ENCODE results near the gene MRPL2. TPM values are rescaled to one million over a fixed set of nuclear protein-coding genes. Genes with fewer than 3 reads are reported as not detected.
A peak's percentile ranks its signal among the peaks of the same experiment; 100 is the strongest.

The MRPL2 gene
- polyA plus RNA-seq, 4 donors, result 53.4 to 127 (median 90.9) TPM

DNA sequence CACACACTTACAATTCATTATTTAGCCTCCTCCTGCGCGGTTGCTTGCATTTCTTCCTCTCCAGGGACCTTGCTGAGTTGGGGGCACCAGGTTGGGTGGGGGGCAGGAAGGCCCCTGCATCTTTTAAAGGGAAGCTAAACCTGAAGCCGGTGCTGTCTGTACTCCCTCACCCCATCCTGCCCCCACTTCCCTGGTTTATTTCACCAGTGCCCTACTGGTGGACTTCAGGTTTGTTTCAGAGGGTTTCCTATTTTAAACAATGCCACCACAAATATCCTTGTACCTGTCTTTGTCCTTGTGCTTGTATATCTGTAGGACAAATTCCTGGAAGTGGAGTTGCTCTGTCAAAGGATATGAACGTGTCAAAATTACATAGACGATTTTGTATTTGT lies 37.9 kb upstream of the MRPL2 start:
- Histone ChIP-seq H3K4me1 (ENCODE audit: control insufficient read depth in 3 of 3, insufficient read depth in 2 of 3, low read depth in 1 of 3, low read length in 2 of 3) (peaks cover 0 to 12% (median 0%) of the 10 kb centered on the region in 3 donors), H3K27ac (ENCODE audit: low read depth in 1 of 3, low read length in 2 of 3) (no peak overlapping the region), H3K36me3 (ENCODE audit: control insufficient read depth in 3 of 3, insufficient read depth in 2 of 3, low read depth in 1 of 3, low read length in 3 of 3) (peaks cover 0 to 2% (median 0%) of the 10 kb centered on the region in 3 donors), H3K4me3 (ENCODE audit: low read depth in 1 of 3, low read length in 3 of 3) (no peak overlapping the region), H3K9me3 (ENCODE audit: control insufficient read depth in 2 of 2, insufficient read depth in 1 of 2, low read depth in 1 of 2, low read length in 1 of 2) (no peaks in the 10 kb centered on the region), H3K27me3 (ENCODE audit: control insufficient read depth in 3 of 3, insufficient read depth in 3 of 3, low read length in 3 of 3) (no peaks in the 10 kb centered on the region)
- DNase-seq (no peak), FAIRE-seq (no peak)
- WGBS, 3 donors, result 58 to 72% (median 69%) methylated on average over 5 of the region's 5 CpGs

GRCh38 chr6:43096451-43097097 lies 37.3 kb upstream of the MRPL2 start:
- FAIRE-seq, result no peak
- WGBS, 3 donors, result 36 to 43% (median 37%) methylated on average over 8 of the region's 8 CpGs
- Histone ChIP-seq H3K4me3 (ENCODE audit: low read depth in 1 of 3, low read length in 3 of 3) (no peak overlapping the region), H3K9me3 (ENCODE audit: control insufficient read depth in 2 of 2, insufficient read depth in 1 of 2, low read depth in 1 of 2, low read length in 1 of 2) (no peaks in the 10 kb centered on the region), H3K27me3 (ENCODE audit: control insufficient read depth in 3 of 3, insufficient read depth in 3 of 3, low read length in 3 of 3) (no peaks in the 10 kb centered on the region), H3K27ac (ENCODE audit: low read depth in 1 of 3, low read length in 2 of 3) (peak overlapping the region in 1 of 3 donors; percentile 21), H3K36me3 (ENCODE audit: control insufficient read depth in 3 of 3, insufficient read depth in 2 of 3, low read depth in 1 of 3, low read length in 3 of 3) (peaks cover 0 to 2% (median 0%) of the 10 kb centered on the region in 3 donors), H3K4me1 (ENCODE audit: control insufficient read depth in 3 of 3, insufficient read depth in 2 of 3, low read depth in 1 of 3, low read length in 2 of 3) (peaks cover 0 to 12% (median 0%) of the 10 kb centered on the region in 3 donors)
- no peak for DNase-seq

- no peak for DNase-seq
- H3K27ac ChIP-seq (ENCODE audit: low read depth in 1 of 3, low read length in 2 of 3), result no peak overlapping the region
- H3K4me1 ChIP-seq (ENCODE audit: control insufficient read depth in 3 of 3, insufficient read depth in 2 of 3, low read depth in 1 of 3, low read length in 2 of 3), result peaks cover 0 to 12% (median 0%) of the 10 kb centered on the region in 3 donors
- H3K36me3 ChIP-seq (ENCODE audit: control insufficient read depth in 3 of 3, insufficient read depth in 2 of 3, low read depth in 1 of 3, low read length in 3 of 3), result peaks cover 0 to 2% (median 0%) of the 10 kb centered on the region in 3 donors
- no peak overlapping the region for H3K4me3 ChIP-seq (ENCODE audit: low read depth in 1 of 3, low read length in 3 of 3)
- no peaks in the 10 kb centered on the region for H3K9me3 ChIP-seq (ENCODE audit: control insufficient read depth in 2 of 2, insufficient read depth in 1 of 2, low read depth in 1 of 2, low read length in 1 of 2)
- H3K27me3 ChIP-seq (ENCODE audit: control insufficient read depth in 3 of 3, insufficient read depth in 3 of 3, low read length in 3 of 3), result no peaks in the 10 kb centered on the region
- FAIRE-seq, result no peak
- 28 to 57% (median 41%) methylated on average over 7 of the region's 7 CpGs for WGBS, 3 donors
Measured at GRCh38 chr6:43095939-43096338, 36.7 kb upstream of the MRPL2 start.

DNA sequence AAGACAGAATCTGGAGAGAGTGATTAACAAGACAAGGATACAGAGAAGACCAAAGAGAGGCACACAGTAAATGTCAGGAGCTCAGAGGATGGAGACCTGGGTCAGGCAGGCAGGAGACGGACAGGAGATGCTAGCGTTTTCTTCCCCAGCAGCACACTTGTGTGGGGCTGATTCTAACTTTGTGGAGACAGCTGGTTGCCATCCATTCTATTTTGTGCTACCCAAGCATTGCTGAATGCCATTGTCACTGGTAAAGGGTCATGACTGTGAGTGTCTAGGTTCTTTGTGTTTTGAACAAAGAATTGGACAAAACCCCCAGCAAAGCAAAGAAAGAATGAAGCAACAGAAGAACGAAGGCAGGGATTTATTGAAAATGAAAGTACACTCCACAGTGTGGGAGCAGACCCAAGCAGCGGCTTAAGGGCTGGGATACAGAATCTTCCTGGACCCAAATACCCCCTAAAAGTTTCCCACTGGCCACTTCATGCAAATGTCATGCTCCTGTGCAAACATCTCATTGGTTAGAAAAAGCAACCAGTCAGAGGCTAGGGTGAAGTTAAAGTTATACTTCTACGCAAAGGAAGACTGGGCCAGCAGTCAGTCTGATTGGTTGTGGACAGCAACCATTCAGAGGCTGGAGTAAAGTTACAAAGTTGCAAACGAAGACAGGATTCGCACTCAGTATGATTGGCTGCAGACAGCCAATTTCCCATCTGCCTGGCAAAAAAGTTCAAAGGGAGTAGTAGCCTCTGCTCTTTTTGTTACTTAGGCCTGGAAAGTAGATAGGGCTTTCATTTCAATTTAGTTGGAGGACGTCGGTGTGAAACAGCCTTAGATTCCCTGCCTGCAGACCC lies 34.4 kb upstream of the MRPL2 start:
- H3K4me3 ChIP-seq (ENCODE audit: low read depth in 1 of 3, low read length in 3 of 3), result peak overlapping the region in 2 of 3 donors; percentile 19 to 26
- H3K36me3 ChIP-seq (ENCODE audit: control insufficient read depth in 3 of 3, insufficient read depth in 2 of 3, low read depth in 1 of 3, low read length in 3 of 3), result peaks cover 0 to 2% (median 0%) of the 10 kb centered on the region in 3 donors
- no peaks in the 10 kb centered on the region for H3K9me3 ChIP-seq (ENCODE audit: control insufficient read depth in 2 of 2, insufficient read depth in 1 of 2, low read depth in 1 of 2, low read length in 1 of 2)
- 23 to 48% (median 35%) methylated on average over 9 of the region's 9 CpGs for whole genome bisulfite sequencing, 3 donors
- DNase-seq, result peak in 1 of 2 donors; percentile 82
- no peak for FAIRE-seq
- H3K4me1 ChIP-seq (ENCODE audit: control insufficient read depth in 3 of 3, insufficient read depth in 2 of 3, low read depth in 1 of 3, low read length in 2 of 3), result peaks cover 0 to 27% (median 0%) of the 10 kb centered on the region in 3 donors
- H3K27me3 ChIP-seq (ENCODE audit: control insufficient read depth in 3 of 3, insufficient read depth in 3 of 3, low read length in 3 of 3), result no peaks in the 10 kb centered on the region
- H3K27ac ChIP-seq (ENCODE audit: low read depth in 1 of 3, low read length in 2 of 3), result peak overlapping the region in 2 of 3 donors; percentile 7 to 77

- no peaks in the 10 kb centered on the region for H3K9me3 ChIP-seq (ENCODE audit: control insufficient read depth in 2 of 2, insufficient read depth in 1 of 2, low read depth in 1 of 2, low read length in 1 of 2)
- DNase-seq (no peak), FAIRE-seq (no peak)
- H3K4me1 ChIP-seq (ENCODE audit: control insufficient read depth in 3 of 3, insufficient read depth in 2 of 3, low read depth in 1 of 3, low read length in 2 of 3), result peaks cover 0 to 27% (median 0%) of the 10 kb centered on the region in 3 donors
- no peaks in the 10 kb centered on the region for H3K27me3 ChIP-seq (ENCODE audit: control insufficient read depth in 3 of 3, insufficient read depth in 3 of 3, low read length in 3 of 3)
- H3K4me3 ChIP-seq (ENCODE audit: low read depth in 1 of 3, low read length in 3 of 3), result no peak overlapping the region
- no peak overlapping the region for H3K27ac ChIP-seq (ENCODE audit: low read depth in 1 of 3, low read length in 2 of 3)
- peaks cover 0 to 2% (median 0%) of the 10 kb centered on the region in 3 donors for H3K36me3 ChIP-seq (ENCODE audit: control insufficient read depth in 3 of 3, insufficient read depth in 2 of 3, low read depth in 1 of 3, low read length in 3 of 3)
Measured at GRCh38 chr6:43092635-43093034, 33.4 kb upstream of the MRPL2 start.

- no peaks in the 10 kb centered on the region for H3K9me3 ChIP-seq (ENCODE audit: control insufficient read depth in 2 of 2, insufficient read depth in 1 of 2, low read depth in 1 of 2, low read length in 1 of 2)
- H3K27me3 ChIP-seq (ENCODE audit: control insufficient read depth in 3 of 3, insufficient read depth in 3 of 3, low read length in 3 of 3), result no peaks in the 10 kb centered on the region
- no peak overlapping the region for H3K27ac ChIP-seq (ENCODE audit: low read depth in 1 of 3, low read length in 2 of 3)
- no peak overlapping the region for H3K4me3 ChIP-seq (ENCODE audit: low read depth in 1 of 3, low read length in 3 of 3)
- 86 to 90% (median 90%) methylated on average over 10 of the region's 10 CpGs for WGBS, 3 donors
- no peaks in the 10 kb centered on the region for H3K36me3 ChIP-seq (ENCODE audit: control insufficient read depth in 3 of 3, insufficient read depth in 2 of 3, low read depth in 1 of 3, low read length in 3 of 3)
- H3K4me1 ChIP-seq (ENCODE audit: control insufficient read depth in 3 of 3, insufficient read depth in 2 of 3, low read depth in 1 of 3, low read length in 2 of 3), result peaks cover 0 to 26% (median 0%) of the 10 kb centered on the region in 3 donors
- DNase-seq, result no peak
- no peak for FAIRE-seq
Measured at GRCh38 chr6:43091436-43091991, 32.3 kb upstream of the MRPL2 start.

GRCh38 chr6:43091020-43091419 lies 31.8 kb upstream of the MRPL2 start:
- peak overlapping the region in 1 of 3 donors; percentile 42 for H3K27ac ChIP-seq (ENCODE audit: low read depth in 1 of 3, low read length in 2 of 3)
- DNase-seq (no peak), FAIRE-seq (no peak)
- WGBS, 3 donors, result 76 to 92% (median 87%) methylated on average over 5 of the region's 5 CpGs
- no peak overlapping the region for H3K4me3 ChIP-seq (ENCODE audit: low read depth in 1 of 3, low read length in 3 of 3)
- no peaks in the 10 kb centered on the region for H3K36me3 ChIP-seq (ENCODE audit: control insufficient read depth in 3 of 3, insufficient read depth in 2 of 3, low read depth in 1 of 3, low read length in 3 of 3)
- no peaks in the 10 kb centered on the region for H3K9me3 ChIP-seq (ENCODE audit: control insufficient read depth in 2 of 2, insufficient read depth in 1 of 2, low read depth in 1 of 2, low read length in 1 of 2)
- peaks cover 0 to 23% (median 0%) of the 10 kb centered on the region in 3 donors for H3K4me1 ChIP-seq (ENCODE audit: control insufficient read depth in 3 of 3, insufficient read depth in 2 of 3, low read depth in 1 of 3, low read length in 2 of 3)
- no peaks in the 10 kb centered on the region for H3K27me3 ChIP-seq (ENCODE audit: control insufficient read depth in 3 of 3, insufficient read depth in 3 of 3, low read length in 3 of 3)

- FAIRE-seq (no peak), DNase-seq (no peak)
- WGBS, 3 donors, result 58 to 73% (median 64%) methylated on average over 2 of the region's 2 CpGs
- Histone ChIP-seq H3K36me3 (ENCODE audit: control insufficient read depth in 3 of 3, insufficient read depth in 2 of 3, low read depth in 1 of 3, low read length in 3 of 3) (no peaks in the 10 kb centered on the region), H3K4me1 (ENCODE audit: control insufficient read depth in 3 of 3, insufficient read depth in 2 of 3, low read depth in 1 of 3, low read length in 2 of 3) (peaks cover 0 to 20% (median 0%) of the 10 kb centered on the region in 3 donors), H3K9me3 (ENCODE audit: control insufficient read depth in 2 of 2, insufficient read depth in 1 of 2, low read depth in 1 of 2, low read length in 1 of 2) (no peaks in the 10 kb centered on the region), H3K4me3 (ENCODE audit: low read depth in 1 of 3, low read length in 3 of 3) (no peak overlapping the region), H3K27me3 (ENCODE audit: control insufficient read depth in 3 of 3, insufficient read depth in 3 of 3, low read length in 3 of 3) (no peaks in the 10 kb centered on the region), H3K27ac (ENCODE audit: low read depth in 1 of 3, low read length in 2 of 3) (peak overlapping the region in 1 of 3 donors; percentile 42)
Measured at GRCh38 chr6:43090559-43090956, 31.3 kb upstream of the MRPL2 start.

All from small intestine (tissue), 7 donors.